ENCODE measurements around the gene CHRNB4. TPM values are rescaled to one million over a fixed set of nuclear protein-coding genes. Genes with fewer than 3 reads are reported as not detected.

CHRNB4 gene
- polyA plus RNA-seq, 2 of the 4 experiments (the other 2 are of a cell fraction): 0.53 to 3.2 TPM

- Histone ChIP-seq H3K9me3 (peaks cover 7% of the 10 kb centered on the region), H3K4me1 (no peaks in the 10 kb centered on the region), H3K27ac (no peak overlapping the region), H3K4me2 (no peak overlapping the region), H3K4me3 (no peak overlapping the region)
- ATAC-seq (no peak), DNase-seq (ENCODE audit: low read depth in 1 of 2, low spot score in 1 of 2) (no peak), FAIRE-seq (no peak)
- ChIA-PET CTCF (interaction anchor here (0.9 to 15.4 kb wide), 10 partner anchors 10 to 116 kb away, joined by 3 to 224 read pairs (median 4); partner anchors contain the start of gene CHRNA3), POLR2A (no interaction called here)
- TF ChIP-seq BHLHE40 (IDR thresholded peaks at IDR 0.05; ENCODE audit: low read depth, low read length) (no peak), CBX8 (IDR thresholded peaks at IDR 0.05) (no peak), E2F6 (IDR thresholded peaks at IDR 0.05; ENCODE audit: borderline replicate concordance, low read depth) (no peak), RNF2 (IDR thresholded peaks at IDR 0.05; ENCODE audit: borderline replicate concordance, low read depth) (no peak), MYC (IDR thresholded peaks at IDR 0.05; ENCODE audit: borderline replicate concordance, low read length) (no peak), SMC3 (IDR thresholded peaks at IDR 0.05) (no peak), HMGXB4 (CRISPR knock-in tag; IDR thresholded peaks at IDR 0.05; ENCODE audit: borderline replicate concordance) (no peak), CHD2 (IDR thresholded peaks at IDR 0.05; ENCODE audit: low read length, partially characterized antibody) (no peak), FOSB (CRISPR knock-in tag; IDR thresholded peaks at IDR 0.05) (no peak), FOSL2 (IDR thresholded peaks at IDR 0.05) (no peak), FOSL2 (CRISPR knock-in tag; IDR thresholded peaks at IDR 0.05) (no peak), KDM5A (IDR thresholded peaks at IDR 0.05) (no peak), RFX5 (IDR thresholded peaks at IDR 0.05) (no peak), MAZ (IDR thresholded peaks at IDR 0.05; ENCODE audit: borderline replicate concordance, low read depth, low read length) (no peak), HDAC2 (IDR thresholded peaks at IDR 0.05) (no peak), NFE2L2 (conservative IDR thresholded peaks at IDR 0.05; ENCODE audit: low read length) (no peak)
- WGBS (ENCODE audit: missing lambda C conversion rate): 57% methylated on average over 12 of the region's 12 CpGs
Observed at GRCh38 chr15:78634210-78635145, 6.5 kb downstream of the CHRNB4 start.

- no peak for FAIRE-seq
- TF ChIP-seq NR3C1 (IDR thresholded peaks at IDR 0.05): no peak
- TF ChIP-seq HOXA7 (CRISPR knock-in tag; IDR thresholded peaks at IDR 0.05): no peak
- no peak for TF ChIP-seq CHD2 (IDR thresholded peaks at IDR 0.05; ENCODE audit: low read length, partially characterized antibody)
- TF ChIP-seq BHLHE40 (IDR thresholded peaks at IDR 0.05; ENCODE audit: low read depth, low read length): no peak
- TF ChIP-seq MAX (IDR thresholded peaks at IDR 0.05): no peak
- TF ChIP-seq SREBF2 (IDR thresholded peaks at IDR 0.05): no peak
- no peak for TF ChIP-seq NPAS2 (CRISPR knock-in tag; IDR thresholded peaks at IDR 0.05; ENCODE audit: borderline replicate concordance)
- TF ChIP-seq MAFK (IDR thresholded peaks at IDR 0.05; ENCODE audit: partially characterized antibody): no peak
- TF ChIP-seq RFX5 (IDR thresholded peaks at IDR 0.05): no peak
- no peak for TF ChIP-seq ZC3H11A (IDR thresholded peaks at IDR 0.05)
- TF ChIP-seq CEBPB (IDR thresholded peaks at IDR 0.05): no peak
- no peak for TF ChIP-seq RAD21 (conservative IDR thresholded peaks at IDR 0.05 in 1 of 2, IDR thresholded peaks at IDR 0.05 in 1 of 2)
- no peak for TF ChIP-seq HDAC2 (IDR thresholded peaks at IDR 0.05)
- TF ChIP-seq RCOR1 (IDR thresholded peaks at IDR 0.05; ENCODE audit: low read depth, low read length): no peak
- TF ChIP-seq ZSCAN20 (CRISPR knock-in tag; IDR thresholded peaks at IDR 0.05): no peak
- no peak for TF ChIP-seq HEYL (CRISPR knock-in tag; IDR thresholded peaks at IDR 0.05)
- no peak for TF ChIP-seq MAZ (IDR thresholded peaks at IDR 0.05; ENCODE audit: borderline replicate concordance, low read depth, low read length)
- no peak for DNase-seq (ENCODE audit: low read depth in 1 of 2, low spot score in 1 of 2)
- peaks cover 7% of the 10 kb centered on the region for H3K9me3 ChIP-seq
- 56% methylated on average over 2 of the region's 2 CpGs for WGBS (ENCODE audit: missing lambda C conversion rate)
- no peaks in the 10 kb centered on the region for H3K4me1 ChIP-seq
- no peak overlapping the region for H3K4me2 ChIP-seq
- ATAC-seq: no peak
- CTCF ChIA-PET: interaction anchor here (1.0 to 15.4 kb wide), 5 partner anchors 9 to 118 kb away, joined by 4 to 224 read pairs (median 25); partner anchors contain the start of gene CHRNA3
- POLR2A ChIA-PET: no interaction called here
- H3K27ac ChIP-seq: no peak overlapping the region
- no peak overlapping the region for H3K4me3 ChIP-seq
Observed at GRCh38 chr15:78633348-78633747, 7.7 kb downstream of the CHRNB4 start.
